Peyer's patch (tissue), 4 donors: ENCODE results near the gene BTN2A1. TPM values are rescaled to one million over a fixed set of nuclear protein-coding genes. Genes with fewer than 3 reads are reported as not detected.

ENCODE experiments used
- DNase-seq, 3 donors: peaks; one replicate each; pipeline ENCODE4 v3.0.0-alpha.2; 2017 to 2019
- H3K27ac ChIP-seq, 4 donors: fragments of 200-600 bp; sonication (generic); one replicate each; pipeline ENCODE4 v1.5.1; 2016 to 2019
- H3K27me3 ChIP-seq, 2 donors: fragments of 200-600 bp; sonication (generic); one replicate each; pipeline ENCODE4 v1.5.1; 2019
- H3K36me3 ChIP-seq, 3 donors: fragments of 200-600 bp; sonication (generic); one replicate each; pipeline ENCODE4 v1.5.1; 2016 to 2019
- H3K4me1 ChIP-seq, 4 donors: fragments of 200-600 bp; sonication (generic); one replicate each; pipeline ENCODE4 v1.5.1; 2016 to 2019
- H3K4me3 ChIP-seq, 4 donors: fragments of 200-600 bp; sonication (generic); 1 replicate in 3 of 4; 2 replicates in 1 of 4; pipeline ENCODE4 v1.5.1; 2016 to 2019; ENCODE audit warnings: mild to moderate bottlenecking in 1 of 4
- H3K9me3 ChIP-seq, 4 donors: fragments of 200-600 bp; sonication (generic); one replicate each; pipeline ENCODE4 v1.5.1; 2016 to 2019; ENCODE audit warnings: mild to moderate bottlenecking in 1 of 4
- CTCF ChIP-seq, 6 experiments: fragments of 450-650 bp in 4 of 6; fragments of 200-600 bp in 2 of 6; sonication (generic) in 1 of 6; IDR thresholded peaks; one replicate each; pipeline ENCODE4 v1.5.1; 2017 to 2019; ENCODE audit warnings: antibody characterized with exemption in 6 of 6, mild to moderate bottlenecking in 3 of 6, moderate library complexity in 1 of 6
- POLR2A ChIP-seq, 2 donors: fragments of 450-650 bp; IDR thresholded peaks; one replicate each; pipeline ENCODE4 v1.5.1; 2017; ENCODE audit warnings: antibody characterized with exemption in 2 of 2, mild to moderate bottlenecking in 2 of 2, moderate library complexity in 2 of 2
- total RNA-seq, 4 donors: library from RNA; depleted of rRNA; stranded (reverse); fragments of >200 nt; gene quantifications; one replicate each; pipeline ENCODE4 v1.1.0, GENCODE V29; 2016

Gene BTN2A1
- total RNA-seq, 4 donors from 2014 or later, result 19.6 to 38.0 (median 33.4) TPM

GRCh38 chr6:26473429-26473757, 15.6 kb downstream of the BTN2A1 start:
- H3K27ac ChIP-seq, result peak overlapping the region; percentile 86 to 93 (median 90)
- no peak for TF ChIP-seq POLR2A (IDR thresholded peaks at IDR 0.05)
- TF ChIP-seq CTCF (IDR thresholded peaks at IDR 0.05), result no peak
- no peak for DNase-seq

GRCh38 chr6:26473758-26474438, 16.1 kb downstream of the BTN2A1 start:
- no peaks in the 10 kb centered on the region for H3K27me3 ChIP-seq
- H3K27ac ChIP-seq, result peak overlapping the region; percentile 86 to 93 (median 90)
- H3K4me3 ChIP-seq, result peak overlapping the region; percentile 30 to 59 (median 40)
- no peaks in the 10 kb centered on the region for H3K9me3 ChIP-seq
- H3K4me1 ChIP-seq, result peaks cover 0 to 19% (median 5%) of the 10 kb centered on the region in 4 donors
- DNase-seq, result peak; percentile 76 to 94 (median 84)
- H3K36me3 ChIP-seq, result peaks cover 0 to 12% (median 0%) of the 10 kb centered on the region in 3 donors
- TF ChIP-seq POLR2A (IDR thresholded peaks at IDR 0.05) (peak; percentile 52 to 82), CTCF (IDR thresholded peaks at IDR 0.05) (no peak)

More at GRCh38 chr6:26473429-26473757, 15.6 kb downstream of the BTN2A1 start:
- Histone ChIP-seq H3K4me1 (peaks cover 0 to 19% (median 5%) of the 10 kb centered on the region in 4 donors), H3K27me3 (no peaks in the 10 kb centered on the region), H3K36me3 (peaks cover 0 to 17% (median 0%) of the 10 kb centered on the region in 3 donors), H3K4me3 (peak overlapping the region; percentile 30 to 59 (median 40)), H3K9me3 (no peaks in the 10 kb centered on the region)

GRCh38 chr6:26474439-26474881, 16.7 kb downstream of the BTN2A1 start:
- peak overlapping the region; percentile 30 to 59 (median 40) for H3K4me3 ChIP-seq

GRCh38 chr6:26475823-26476729, 18.3 kb downstream of the BTN2A1 start:
- Histone ChIP-seq H3K4me1 (peaks cover 0 to 19% (median 5%) of the 10 kb centered on the region in 4 donors), H3K27ac (peak overlapping the region in 3 of 4 donors; percentile 12 to 93 (median 86)), H3K4me3 (no peak overlapping the region), H3K9me3 (no peaks in the 10 kb centered on the region), H3K27me3 (no peaks in the 10 kb centered on the region), H3K36me3 (no peaks in the 10 kb centered on the region)
- TF ChIP-seq POLR2A (IDR thresholded peaks at IDR 0.05) (no peak), CTCF (IDR thresholded peaks at IDR 0.05) (no peak)
- no peak for DNase-seq

More at GRCh38 chr6:26474439-26474881, 16.7 kb downstream of the BTN2A1 start:
- no peak for DNase-seq
- peaks cover 0 to 19% (median 5%) of the 10 kb centered on the region in 4 donors for H3K4me1 ChIP-seq
- H3K27me3 ChIP-seq, result no peaks in the 10 kb centered on the region
- TF ChIP-seq CTCF (IDR thresholded peaks at IDR 0.05) (no peak), POLR2A (IDR thresholded peaks at IDR 0.05) (no peak)
- H3K36me3 ChIP-seq, result peaks cover 0 to 6% (median 0%) of the 10 kb centered on the region in 3 donors
- peak overlapping the region; percentile 86 to 93 (median 90) for H3K27ac ChIP-seq
- no peaks in the 10 kb centered on the region for H3K9me3 ChIP-seq

- peaks cover 0 to 19% (median 5%) of the 10 kb centered on the region in 4 donors for H3K4me1 ChIP-seq
- H3K36me3 ChIP-seq, result no peaks in the 10 kb centered on the region
- H3K9me3 ChIP-seq, result no peaks in the 10 kb centered on the region
- no peak overlapping the region for H3K4me3 ChIP-seq
- no peak for TF ChIP-seq CTCF (IDR thresholded peaks at IDR 0.05)
- no peak for TF ChIP-seq POLR2A (IDR thresholded peaks at IDR 0.05)
- no peak for DNase-seq
- no peaks in the 10 kb centered on the region for H3K27me3 ChIP-seq
- H3K27ac ChIP-seq, result peak overlapping the region in 2 of 4 donors; percentile 23 to 86
Observed at GRCh38 chr6:26476896-26477295, 19.1 kb downstream of the BTN2A1 start.
